H9 (cell line): ENCODE data around the gene C12orf57. TPM values are rescaled to one million over a fixed set of nuclear protein-coding genes. Genes with fewer than 3 reads are reported as not detected.

ENCODE experiments used
- DNase-seq: peaks from one replicate; pipeline ENCODE4 v3.0.0-alpha.2; 2017
- H2AFZ ChIP-seq: one replicate; pipeline ENCODE4 v1.6.1; 2013; ENCODE audit warnings: mild to moderate bottlenecking, low read length, control low read depth, moderate library complexity
- H2AK5ac ChIP-seq: 2 replicates; pipeline ENCODE4 v1.6.1; 2013; ENCODE audit warnings: low read length, control low read depth, mixed read lengths; ENCODE audit not compliant: insufficient read length
- H2BK120ac ChIP-seq: one replicate; pipeline ENCODE4 v1.6.1; 2013; ENCODE audit warnings: low read depth, mild to moderate bottlenecking, low read length, control low read depth, inconsistent platforms; ENCODE audit not compliant: poor library complexity, severe bottlenecking
- H2BK12ac ChIP-seq: 2 replicates; pipeline ENCODE4 v1.6.1; 2013; ENCODE audit warnings: low read length, control low read depth, mixed read lengths, low read depth; ENCODE audit not compliant: insufficient read length
- H2BK15ac ChIP-seq: 2 replicates; pipeline ENCODE4 v1.6.1; 2013; ENCODE audit warnings: low read depth, low read length, control low read depth
- H2BK20ac ChIP-seq: one replicate; pipeline ENCODE4 v1.6.1; 2013; ENCODE audit warnings: low read depth, mild to moderate bottlenecking, low read length, control low read depth, inconsistent platforms; ENCODE audit not compliant: poor library complexity, severe bottlenecking
- H2BK5ac ChIP-seq: 2 replicates; pipeline ENCODE4 v1.6.1; 2013; ENCODE audit warnings: low read length, control low read depth, mixed read lengths; ENCODE audit not compliant: insufficient read length
- H3K14ac ChIP-seq: 2 replicates; pipeline ENCODE4 v1.6.1; 2013; ENCODE audit warnings: low read length, control low read depth; ENCODE audit not compliant: insufficient read depth
- H3K18ac ChIP-seq: 2 replicates; pipeline ENCODE4 v1.6.1; 2013; ENCODE audit warnings: low read depth, mild to moderate bottlenecking, mixed read lengths, low read length, control low read depth; ENCODE audit not compliant: insufficient read length
- H3K23ac ChIP-seq: 2 replicates; pipeline ENCODE4 v1.6.1; 2013; ENCODE audit warnings: low read length, control low read depth, mixed read lengths, low read depth; ENCODE audit not compliant: insufficient read length
- H3K23me2 ChIP-seq: 2 replicates; pipeline ENCODE4 v1.6.1; 2013; ENCODE audit warnings: low read depth, mild to moderate bottlenecking, mixed read lengths, low read length, control low read depth; ENCODE audit not compliant: insufficient read length, poor library complexity, severe bottlenecking
- H3K27ac ChIP-seq: 2 replicates; pipeline ENCODE4 v1.5.1; 2013; ENCODE audit warnings: low read length, control low read depth, mixed read lengths, low read depth; ENCODE audit not compliant: insufficient read length
- H3K27me3 ChIP-seq: 2 replicates; pipeline ENCODE4 v1.6.1; 2013; ENCODE audit warnings: low read length, control low read depth, inconsistent platforms; ENCODE audit not compliant: insufficient read depth
- H3K4ac ChIP-seq: 2 replicates; pipeline ENCODE4 v1.6.1; 2013; ENCODE audit warnings: low read depth, mild to moderate bottlenecking, control low read depth, inconsistent platforms, low read length, moderate library complexity
- H3K4me1 ChIP-seq: 2 replicates; pipeline ENCODE4 v1.6.1; 2013; ENCODE audit warnings: low read length, control low read depth, inconsistent platforms; ENCODE audit not compliant: insufficient read depth
- H3K4me2 ChIP-seq: 2 replicates; pipeline ENCODE4 v1.6.1; 2013; ENCODE audit warnings: low read length, control low read depth, mixed read lengths; ENCODE audit not compliant: insufficient read length, insufficient read depth
- H3K56ac ChIP-seq: 2 replicates; pipeline ENCODE4 v1.6.1; 2013; ENCODE audit warnings: low read depth, mild to moderate bottlenecking, mixed read lengths, low read length, control low read depth; ENCODE audit not compliant: insufficient read length
- H3K79me1 ChIP-seq: 2 replicates; pipeline ENCODE4 v1.6.1; 2013; ENCODE audit warnings: low read depth, mild to moderate bottlenecking, moderate library complexity, low read length, control low read depth, inconsistent platforms; ENCODE audit not compliant: insufficient read depth, poor library complexity, severe bottlenecking
- H3K79me2 ChIP-seq: 2 replicates; pipeline ENCODE4 v1.6.1; 2013; ENCODE audit warnings: low read length, control low read depth, inconsistent platforms; ENCODE audit not compliant: insufficient read depth
- H3K9ac ChIP-seq: 2 replicates; pipeline ENCODE4 v1.6.1; 2013; ENCODE audit warnings: low read length, control low read depth, mixed read lengths; ENCODE audit not compliant: insufficient read length; ENCODE audit errors: extremely low read depth
- H3K9me3 ChIP-seq: one replicate; pipeline ENCODE4 v1.6.1; 2013; ENCODE audit warnings: low read depth, low read length, inconsistent platforms; ENCODE audit not compliant: control insufficient read depth
- H3T11ph ChIP-seq: one replicate; pipeline ENCODE4 v1.6.1; 2013; ENCODE audit warnings: mild to moderate bottlenecking, low read length, control low read depth, inconsistent platforms
- H4K20me1 ChIP-seq: one replicate; pipeline ENCODE4 v1.6.1; 2013; ENCODE audit not compliant: control insufficient read depth, insufficient read length, insufficient read depth
- H4K5ac ChIP-seq: 2 replicates; pipeline ENCODE4 v1.6.1; 2013; ENCODE audit warnings: low read depth, mild to moderate bottlenecking, mixed read lengths, low read length, control low read depth; ENCODE audit not compliant: insufficient read length
- H4K8ac ChIP-seq: replicated peaks from 2 replicates; pipeline ENCODE4 v1.6.1; 2013; ENCODE audit warnings: low read length, control low read depth, mixed read lengths, low read depth; ENCODE audit not compliant: insufficient read length
- H4K91ac ChIP-seq: 2 replicates; pipeline ENCODE4 v1.6.1; 2013; ENCODE audit warnings: low read depth, mild to moderate bottlenecking, moderate library complexity, mixed read lengths, low read length, control low read depth; ENCODE audit not compliant: insufficient read length
- H3K27ac Mint-ChIP-seq, 3 experiments: 2 replicates in 2 of 3; 3 replicates in 1 of 3; pipeline ENCODE4 v1.8.0; 2020 to 2021; ENCODE audit warnings: mixed read lengths in 3 of 3, mild to moderate bottlenecking in 1 of 3, moderate library complexity in 1 of 3
- H3K27me3 Mint-ChIP-seq: 2 replicates; pipeline ENCODE4 v1.8.0; 2021; ENCODE audit warnings: low read depth, mild to moderate bottlenecking, moderate library complexity, mixed read lengths
- H3K36me3 Mint-ChIP-seq, 3 experiments: 2 replicates in 2 of 3; 3 replicates in 1 of 3; pipeline ENCODE4 v1.8.0; 2020 to 2021; ENCODE audit warnings: low read depth in 3 of 3, mixed read lengths in 3 of 3; ENCODE audit not compliant: insufficient read depth in 1 of 3
- H3K4me1 Mint-ChIP-seq, 2 experiments: 2 replicates each; pipeline ENCODE4 v1.8.0; 2020; ENCODE audit warnings: mixed read lengths in 2 of 2
- H3K4me3 Mint-ChIP-seq, 2 experiments: 2 replicates in 1 of 2; 3 replicates in 1 of 2; pipeline ENCODE4 v1.8.0; 2020 to 2021; ENCODE audit warnings: mild to moderate bottlenecking in 2 of 2, mixed read lengths in 2 of 2, moderate library complexity in 1 of 2
- H3K9me3 Mint-ChIP-seq, 2 experiments: 2 replicates in 1 of 2; 3 replicates in 1 of 2; pipeline ENCODE4 v1.8.0; 2020; ENCODE audit warnings: mild to moderate bottlenecking in 2 of 2, mixed read lengths in 2 of 2, moderate library complexity in 1 of 2
- WGBS: extraction: QIAGEN DNeasy Blood & Tissue Kit; methylation state at CpG from one replicate; pipeline ENCODE4 v1.1.7; 2013; ENCODE audit warnings: missing lambda C conversion rate, low lambda C conversion rate, mixed read lengths; ENCODE audit not compliant: insufficient read length; ENCODE audit errors: extremely low coverage; 5-methylcytosine and 5-hydroxymethylcytosine counted together
- total RNA-seq: library from RNA; stranded (reverse); gene quantifications from 2 replicates; pipeline ENCODE4 v1.2.1, GENCODE V29; 2021
- TF ChIP-seq, protein P1 (sequence below): fragments of 200-600 bp; sonication (generic); conservative IDR thresholded peaks from 3 replicates; pipeline ENCODE4 v1.8.0; 2021; ENCODE audit warnings: antibody characterized with exemption, mild to moderate bottlenecking

C12orf57 gene
- total RNA-seq, 1 experiment from 2014 or later, result 195 TPM

DNA sequence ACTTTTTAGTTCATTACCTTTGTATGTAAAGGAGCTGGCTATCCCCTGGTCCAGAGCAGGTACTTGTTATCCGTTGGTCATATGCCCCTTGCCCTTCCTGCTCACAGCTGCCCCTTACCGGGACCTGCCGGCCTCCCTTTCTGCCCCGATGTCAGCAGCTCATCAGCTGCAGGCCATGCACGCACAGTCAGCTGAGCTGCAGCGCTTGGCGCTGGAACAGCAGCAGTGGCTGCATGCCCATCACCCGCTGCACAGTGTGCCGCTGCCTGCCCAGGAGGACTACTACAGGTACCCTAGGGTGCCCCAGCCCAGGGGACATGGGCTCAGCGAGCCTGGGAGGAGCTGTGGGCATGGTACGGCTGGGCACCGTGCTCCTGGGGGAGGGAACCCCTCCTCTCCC lies 2.6 kb upstream of the C12orf57 start:
- peaks cover 2% of the 10 kb centered on the region; the same call in 1 of the 2 replicates for H3K27me3 Mint-ChIP-seq
- H2BK15ac ChIP-seq, result no peak overlapping the region
- peaks cover 39 to 51% of the 10 kb centered on the region in 2 experiments for H3K4me1 Mint-ChIP-seq
- TF ChIP-seq, protein P1, sequence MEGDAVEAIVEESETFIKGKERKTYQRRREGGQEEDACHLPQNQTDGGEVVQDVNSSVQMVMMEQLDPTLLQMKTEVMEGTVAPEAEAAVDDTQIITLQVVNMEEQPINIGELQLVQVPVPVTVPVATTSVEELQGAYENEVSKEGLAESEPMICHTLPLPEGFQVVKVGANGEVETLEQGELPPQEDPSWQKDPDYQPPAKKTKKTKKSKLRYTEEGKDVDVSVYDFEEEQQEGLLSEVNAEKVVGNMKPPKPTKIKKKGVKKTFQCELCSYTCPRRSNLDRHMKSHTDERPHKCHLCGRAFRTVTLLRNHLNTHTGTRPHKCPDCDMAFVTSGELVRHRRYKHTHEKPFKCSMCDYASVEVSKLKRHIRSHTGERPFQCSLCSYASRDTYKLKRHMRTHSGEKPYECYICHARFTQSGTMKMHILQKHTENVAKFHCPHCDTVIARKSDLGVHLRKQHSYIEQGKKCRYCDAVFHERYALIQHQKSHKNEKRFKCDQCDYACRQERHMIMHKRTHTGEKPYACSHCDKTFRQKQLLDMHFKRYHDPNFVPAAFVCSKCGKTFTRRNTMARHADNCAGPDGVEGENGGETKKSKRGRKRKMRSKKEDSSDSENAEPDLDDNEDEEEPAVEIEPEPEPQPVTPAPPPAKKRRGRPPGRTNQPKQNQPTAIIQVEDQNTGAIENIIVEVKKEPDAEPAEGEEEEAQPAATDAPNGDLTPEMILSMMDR, result no peak
- H3K4me2 ChIP-seq, result no peak overlapping the region
- peaks cover 16% of the 10 kb centered on the region for H3K23me2 ChIP-seq
- H3K56ac ChIP-seq, result no peak overlapping the region
- H4K20me1 ChIP-seq, result no peaks in the 10 kb centered on the region
- H3K9me3 Mint-ChIP-seq, result no peaks in the 10 kb centered on the region; a peak in 2 of 5 replicates
- peak overlapping the region in 1 of 2 experiments; percentile 48; a peak in 1 of 5 replicates for H3K4me3 Mint-ChIP-seq
- H3K79me2 ChIP-seq, result no peaks in the 10 kb centered on the region
- H3K9ac ChIP-seq, result no peak overlapping the region
- no peak overlapping the region for H3K4ac ChIP-seq
- H2AK5ac ChIP-seq, result no peak overlapping the region
- H2AFZ ChIP-seq, result no peak overlapping the region
- no peaks in the 10 kb centered on the region for H3K27me3 ChIP-seq
- no peak for DNase-seq
- H4K5ac ChIP-seq, result no peak overlapping the region
- H3K14ac ChIP-seq, result no peak overlapping the region
- no peak overlapping the region for H2BK12ac ChIP-seq
- no peak overlapping the region for H4K91ac ChIP-seq
- no peak overlapping the region for H4K8ac ChIP-seq
- H2BK5ac ChIP-seq, result no peak overlapping the region
- peaks cover 16 to 56% (median 36%) of the 10 kb centered on the region in 3 experiments for H3K36me3 Mint-ChIP-seq
- H2BK120ac ChIP-seq, result no peak overlapping the region
- H3K27ac ChIP-seq, result no peak overlapping the region
- H3K79me1 ChIP-seq, result no peaks in the 10 kb centered on the region
- no peak overlapping the region for H3K23ac ChIP-seq
- 0 out of 2 replicates have a peak, but pooled peaks cover 4% of the 10 kb centered on the region for H3K4me1 ChIP-seq
- no peak overlapping the region for H2BK20ac ChIP-seq
- peak overlapping the region in 2 of 3 experiments; percentile 67 to 73; a peak in 1 of 7 replicates for H3K27ac Mint-ChIP-seq
- no CpG with 5 or more reads among the region's 12 CpGs for WGBS
- no peak overlapping the region for H3T11ph ChIP-seq
- no peak overlapping the region for H3K18ac ChIP-seq
- H3K9me3 ChIP-seq, result no peaks in the 10 kb centered on the region
